ENCODE results near the gene SCP2.

DNA sequence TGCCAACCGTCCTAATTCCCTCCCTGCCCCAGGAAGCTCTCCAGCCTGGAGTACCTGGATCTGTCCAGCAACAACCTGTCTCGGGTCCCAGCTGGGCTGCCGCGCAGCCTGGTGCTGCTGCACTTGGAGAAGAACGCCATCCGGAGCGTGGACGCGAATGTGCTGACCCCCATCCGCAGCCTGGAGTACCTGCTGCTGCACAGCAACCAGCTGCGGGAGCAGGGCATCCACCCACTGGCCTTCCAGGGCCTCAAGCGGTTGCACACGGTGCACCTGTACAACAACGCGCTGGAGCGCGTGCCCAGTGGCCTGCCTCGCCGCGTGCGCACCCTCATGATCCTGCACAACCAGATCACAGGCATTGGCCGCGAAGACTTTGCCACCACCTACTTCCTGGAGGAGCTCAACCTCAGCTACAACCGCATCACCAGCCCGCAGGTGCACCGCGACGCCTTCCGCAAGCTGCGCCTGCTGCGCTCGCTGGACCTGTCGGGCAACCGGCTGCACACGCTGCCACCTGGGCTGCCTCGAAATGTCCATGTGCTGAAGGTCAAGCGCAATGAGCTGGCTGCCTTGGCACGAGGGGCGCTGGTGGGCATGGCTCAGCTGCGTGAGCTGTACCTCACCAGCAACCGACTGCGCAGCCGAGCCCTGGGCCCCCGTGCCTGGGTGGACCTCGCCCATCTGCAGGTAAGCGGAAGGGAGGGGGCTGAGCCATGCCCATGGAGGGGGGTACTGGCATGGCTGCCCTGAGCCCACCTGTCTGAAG, 151.4 kb downstream of the SCP2 start:
- TF ChIP-seq, protein P1, sequence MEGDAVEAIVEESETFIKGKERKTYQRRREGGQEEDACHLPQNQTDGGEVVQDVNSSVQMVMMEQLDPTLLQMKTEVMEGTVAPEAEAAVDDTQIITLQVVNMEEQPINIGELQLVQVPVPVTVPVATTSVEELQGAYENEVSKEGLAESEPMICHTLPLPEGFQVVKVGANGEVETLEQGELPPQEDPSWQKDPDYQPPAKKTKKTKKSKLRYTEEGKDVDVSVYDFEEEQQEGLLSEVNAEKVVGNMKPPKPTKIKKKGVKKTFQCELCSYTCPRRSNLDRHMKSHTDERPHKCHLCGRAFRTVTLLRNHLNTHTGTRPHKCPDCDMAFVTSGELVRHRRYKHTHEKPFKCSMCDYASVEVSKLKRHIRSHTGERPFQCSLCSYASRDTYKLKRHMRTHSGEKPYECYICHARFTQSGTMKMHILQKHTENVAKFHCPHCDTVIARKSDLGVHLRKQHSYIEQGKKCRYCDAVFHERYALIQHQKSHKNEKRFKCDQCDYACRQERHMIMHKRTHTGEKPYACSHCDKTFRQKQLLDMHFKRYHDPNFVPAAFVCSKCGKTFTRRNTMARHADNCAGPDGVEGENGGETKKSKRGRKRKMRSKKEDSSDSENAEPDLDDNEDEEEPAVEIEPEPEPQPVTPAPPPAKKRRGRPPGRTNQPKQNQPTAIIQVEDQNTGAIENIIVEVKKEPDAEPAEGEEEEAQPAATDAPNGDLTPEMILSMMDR (IDR thresholded peaks at IDR 0.05): no peak
- no peak for TF ChIP-seq EP300 (IDR thresholded peaks at IDR 0.05)
